GM20431 (cell line): ENCODE measurements around the gene TREH.
"Not testable (repeated sequence)": the region's sequence is repeated elsewhere in the genome, so short reads cannot be mapped to it uniquely, and the experiment has no call there.

ENCODE experiments used
- in situ Hi-C: fragments of 300-500 bp; cut with MseI, MboI; formaldehyde crosslinking; loops from one replicate; pipeline ENCODE4 v1.15.0; 2020; ENCODE audit warnings: low sequenced_read_pairs; ENCODE audit not compliant: unreplicated experiment

Gene TREH

GRCh38 chr11:118679483-118679882, at the start of gene TREH:
TREH (minus strand) TSS chr11:118679650; CDS start chr11:118679627, 23 bp downstream.
- in situ Hi-C loops, result loop anchor here (25.0 kb wide), 1 partner anchor 283 kb away; the partner anchor contains the start of genes FOXR1 and UPK2

DNA sequence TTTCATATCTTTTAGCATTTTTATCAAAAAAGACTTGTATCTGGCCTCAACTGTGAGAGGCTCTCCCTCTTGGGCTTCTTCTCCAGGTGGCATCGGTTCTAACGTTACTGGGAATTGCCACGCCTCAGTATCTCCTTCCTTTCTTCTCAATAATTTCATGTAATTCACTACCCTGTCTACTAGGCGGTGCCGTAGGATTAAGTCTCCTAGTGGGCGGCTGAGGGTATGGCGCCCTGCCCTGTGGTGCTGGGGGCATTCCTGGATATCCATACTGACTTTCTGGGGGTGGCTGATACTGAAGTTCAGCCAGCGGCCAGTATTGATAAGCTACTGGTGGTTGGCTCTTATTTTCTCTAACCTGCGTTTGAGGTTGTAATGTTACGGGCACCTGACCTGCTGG, 48.7 kb upstream of the TREH start:
- in situ Hi-C loops, result not testable (repeated sequence)

DNA sequence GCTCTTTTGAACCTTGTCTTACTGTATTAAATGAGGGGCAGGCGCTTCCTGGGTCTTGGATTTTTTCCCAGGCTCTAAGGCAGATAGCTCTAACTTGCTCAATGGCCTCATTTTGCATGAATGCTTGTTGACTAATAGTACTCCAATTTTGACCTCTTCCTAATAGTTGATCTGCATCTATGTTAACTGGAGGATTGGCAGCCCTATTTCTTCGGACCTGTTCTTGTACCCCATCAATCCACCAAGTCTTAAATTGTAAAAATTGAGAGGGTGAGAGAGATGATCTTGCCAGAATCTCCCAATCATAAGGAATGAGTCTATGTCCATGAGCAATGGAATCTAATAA, 48.2 kb upstream of the TREH start:
- in situ Hi-C loops, result not testable (repeated sequence)

DNA sequence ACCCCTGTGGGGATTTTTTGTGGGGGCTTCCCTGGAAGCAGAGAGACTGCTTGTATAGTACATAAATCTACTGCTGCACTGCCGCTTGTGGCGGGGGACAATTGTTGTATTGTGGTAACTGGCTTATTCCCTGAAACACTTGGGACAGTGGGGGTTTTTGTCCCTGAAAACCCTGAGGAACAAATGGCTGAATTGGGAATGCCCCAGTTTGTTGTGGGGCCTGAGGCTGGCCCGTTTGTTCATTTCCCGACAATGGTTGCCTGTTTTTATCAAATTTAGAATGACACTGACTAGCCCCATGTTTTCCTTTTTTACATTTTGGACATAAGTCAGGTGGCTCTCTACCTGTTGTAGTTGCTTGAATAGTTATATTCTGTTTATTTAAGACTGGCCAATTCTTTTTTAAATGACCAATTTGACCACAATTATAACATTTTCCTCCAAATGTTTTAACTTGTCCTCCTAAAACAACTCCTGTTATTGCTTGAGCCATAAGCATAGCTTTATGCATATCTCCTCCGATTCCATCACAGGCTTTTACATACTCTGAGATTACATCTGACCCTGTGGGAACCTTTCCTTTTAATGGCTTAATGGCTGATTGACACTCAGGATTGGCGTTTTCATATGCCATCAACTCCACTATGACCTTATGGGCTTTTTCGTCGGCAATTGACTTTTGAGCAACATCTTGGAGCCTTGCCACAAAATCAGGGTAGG, 47.7 kb upstream of the TREH start:
- in situ Hi-C loops, result not testable (repeated sequence)

DNA sequence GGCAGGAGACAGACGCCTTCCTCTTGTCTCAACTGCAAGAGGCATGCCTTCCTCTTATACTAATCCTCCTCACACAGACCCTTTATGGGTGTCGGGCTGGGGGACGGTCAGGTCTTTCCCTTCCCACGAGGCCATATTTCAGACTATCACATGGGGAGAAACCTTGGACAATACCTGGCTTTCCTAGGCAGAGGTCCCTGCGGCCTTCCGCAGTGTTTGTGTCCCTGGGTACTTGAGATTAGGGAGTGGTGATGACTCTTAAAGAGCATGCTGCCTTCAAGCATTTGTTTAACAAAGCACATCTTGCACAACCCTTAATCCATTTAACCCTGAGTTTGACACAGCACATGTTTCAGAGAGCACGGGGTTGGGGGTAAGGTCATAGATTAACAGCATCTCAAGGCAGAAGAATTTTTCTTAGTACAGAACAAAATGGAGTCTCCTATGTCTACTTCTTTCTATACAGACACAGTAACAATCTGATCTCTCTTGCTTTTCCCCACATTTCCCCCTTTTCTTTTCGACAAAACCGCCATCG, 42.1 kb upstream of the TREH start:
- in situ Hi-C loops, result not testable (repeated sequence)

GRCh38 chr11:118720740-118721139, 41.3 kb upstream of the TREH start:
- in situ Hi-C loops, result not testable (repeated sequence)

DNA sequence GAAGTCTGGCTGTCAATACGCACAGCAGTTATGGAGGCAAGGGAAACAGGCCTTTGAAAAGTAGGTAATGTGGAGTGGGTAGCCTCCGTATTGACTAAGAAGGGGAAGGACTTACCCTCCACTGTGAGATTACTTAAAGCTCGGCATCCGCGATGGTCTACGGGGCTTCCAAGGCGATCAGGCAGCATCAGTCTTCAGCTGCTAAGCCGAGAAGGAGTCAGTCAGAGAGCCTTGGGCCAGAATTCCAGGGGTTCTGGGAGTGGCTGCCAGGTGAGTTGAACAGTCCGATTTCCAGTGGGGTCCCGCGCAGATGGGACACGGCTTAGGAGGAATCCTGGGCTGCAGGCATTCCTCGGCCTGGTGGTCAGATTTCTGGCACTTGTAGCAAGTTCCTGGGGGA, 40.6 kb upstream of the TREH start:
- in situ Hi-C loops, result not testable (repeated sequence)

DNA sequence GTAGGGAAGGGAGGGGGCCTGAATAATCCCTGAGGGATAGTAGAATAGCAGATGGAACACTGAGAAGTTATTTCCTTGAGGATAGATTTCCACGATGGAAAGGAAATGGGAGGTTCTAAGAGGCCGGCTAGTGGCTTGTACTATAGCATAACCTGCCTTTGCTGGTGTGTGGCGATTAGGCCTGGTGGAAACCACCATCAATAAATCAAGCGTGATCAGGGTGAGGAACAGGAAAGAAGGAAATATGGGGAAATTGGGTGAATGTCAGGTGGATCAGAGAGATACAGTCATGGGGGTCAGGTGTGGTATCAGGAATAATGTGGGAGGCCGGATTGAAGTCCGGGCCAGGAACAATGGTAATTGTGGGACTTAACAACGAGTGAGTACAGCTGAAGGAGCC, 39.1 kb upstream of the TREH start:
- in situ Hi-C loops, result not testable (repeated sequence)

- in situ Hi-C loops, result not testable (repeated sequence)
These were observed 38.3 kb upstream of the TREH start for GRCh38 chr11:118717733-118718132.

GRCh38 chr11:118717221-118717620, 37.8 kb upstream of the TREH start:
- in situ Hi-C loops, result not testable (repeated sequence)

DNA sequence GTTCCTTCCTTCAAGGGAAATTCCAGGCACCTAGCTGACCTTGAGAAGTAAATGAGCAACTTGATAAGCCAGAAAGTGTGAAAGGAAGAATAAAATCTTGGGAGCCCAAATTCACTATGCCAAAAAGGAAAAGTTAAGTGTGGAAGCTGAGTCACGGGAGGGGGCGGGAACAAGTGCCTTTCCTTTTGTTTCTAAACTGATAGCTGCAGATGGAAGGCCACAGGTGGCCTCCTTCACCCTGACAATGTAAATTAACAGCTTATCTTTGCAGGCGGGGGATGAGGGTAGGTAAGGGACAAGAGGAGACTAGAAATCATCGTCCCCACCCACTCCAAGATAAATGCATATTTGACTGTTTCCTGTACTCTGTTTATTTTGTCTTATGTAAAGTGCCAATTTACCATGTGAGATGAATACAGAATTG, 36.4 kb upstream of the TREH start:
- in situ Hi-C loops, result no loop called here

GRCh38 chr11:118715245-118715831, 35.9 kb upstream of the TREH start:
- in situ Hi-C loops, result no loop called here

DNA sequence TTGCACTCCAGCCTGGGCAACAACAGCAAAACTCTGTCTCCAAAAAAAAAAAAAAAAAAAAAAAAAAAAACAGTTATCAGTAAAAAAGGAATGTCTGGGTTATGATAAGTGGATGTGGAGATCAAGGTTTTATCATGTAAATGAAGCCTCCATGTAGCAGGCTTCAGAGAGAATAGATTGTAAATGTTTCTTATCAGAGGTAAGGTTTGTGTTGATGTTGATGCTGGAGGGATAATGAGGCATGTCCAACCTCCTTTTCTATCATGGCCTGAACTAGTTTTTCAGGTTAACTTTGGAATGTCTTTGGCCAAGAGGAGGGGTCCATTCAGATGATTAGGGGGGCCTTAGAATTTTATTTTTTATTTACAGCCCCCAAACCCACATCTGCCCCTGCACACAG, 35.4 kb upstream of the TREH start:
- in situ Hi-C loops, result no loop called here

- in situ Hi-C loops, result not testable (repeated sequence)
These were observed 35.0 kb upstream of the TREH start for GRCh38 chr11:118714416-118714815.

DNA sequence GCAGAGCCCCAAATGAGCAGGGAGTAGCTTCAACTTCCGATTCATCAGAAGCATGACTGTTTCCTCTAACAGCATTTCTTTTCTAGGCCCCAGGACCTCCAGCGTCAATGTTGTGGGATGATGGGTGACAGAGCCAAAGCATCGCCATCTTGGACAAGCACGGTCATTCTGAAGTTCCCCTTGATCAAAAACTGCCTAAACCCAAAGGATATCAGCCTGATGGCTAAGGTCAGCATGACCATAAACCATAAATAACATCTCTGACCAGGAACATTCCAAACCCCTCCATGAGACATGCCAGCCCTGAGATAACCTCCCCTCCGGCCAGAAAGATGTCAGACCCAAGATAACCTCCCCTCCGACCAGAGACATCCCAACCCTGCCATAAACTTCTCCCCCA, 28.8 kb upstream of the TREH start:
- in situ Hi-C loops, result no loop called here

- in situ Hi-C loops, result no loop called here
These were observed 27.0 kb upstream of the TREH start for GRCh38 chr11:118706546-118706825.

DNA sequence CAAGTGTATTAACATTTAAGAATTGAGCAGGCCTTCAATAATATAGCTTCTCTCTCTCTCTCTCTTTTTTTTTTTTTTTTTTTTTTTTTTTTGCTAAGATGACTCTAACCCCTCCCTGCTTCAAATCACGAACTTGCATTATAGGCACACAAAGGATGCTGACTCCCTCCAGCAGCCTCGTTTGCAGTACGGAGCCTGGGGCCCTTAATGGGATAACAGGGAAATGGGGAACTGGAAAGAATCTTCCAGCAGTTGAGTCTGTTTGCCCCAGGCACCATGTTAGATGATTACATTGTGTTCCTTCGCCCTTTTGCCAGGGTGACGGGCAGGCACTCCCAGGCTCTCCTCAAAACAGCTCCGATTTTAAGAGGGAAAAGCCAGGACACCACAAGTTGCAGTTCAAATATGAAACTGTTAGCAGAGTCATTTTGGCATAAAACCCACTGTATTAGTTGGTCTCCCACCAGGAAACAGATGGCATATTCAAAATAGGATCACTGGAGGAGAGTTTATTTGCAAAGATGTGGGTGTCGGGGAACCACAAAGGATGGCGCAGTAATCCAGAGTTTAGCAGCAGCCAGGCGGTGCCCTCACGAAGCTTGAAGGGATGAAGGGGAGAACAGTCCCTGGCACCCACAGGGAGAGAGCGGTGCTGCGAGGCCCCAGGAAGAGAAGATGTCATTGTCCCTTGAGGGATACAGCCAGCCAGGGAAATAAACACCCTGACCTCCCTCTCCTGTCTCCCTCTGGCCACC, 26.5 kb upstream of the TREH start:
- in situ Hi-C loops, result no loop called here

DNA sequence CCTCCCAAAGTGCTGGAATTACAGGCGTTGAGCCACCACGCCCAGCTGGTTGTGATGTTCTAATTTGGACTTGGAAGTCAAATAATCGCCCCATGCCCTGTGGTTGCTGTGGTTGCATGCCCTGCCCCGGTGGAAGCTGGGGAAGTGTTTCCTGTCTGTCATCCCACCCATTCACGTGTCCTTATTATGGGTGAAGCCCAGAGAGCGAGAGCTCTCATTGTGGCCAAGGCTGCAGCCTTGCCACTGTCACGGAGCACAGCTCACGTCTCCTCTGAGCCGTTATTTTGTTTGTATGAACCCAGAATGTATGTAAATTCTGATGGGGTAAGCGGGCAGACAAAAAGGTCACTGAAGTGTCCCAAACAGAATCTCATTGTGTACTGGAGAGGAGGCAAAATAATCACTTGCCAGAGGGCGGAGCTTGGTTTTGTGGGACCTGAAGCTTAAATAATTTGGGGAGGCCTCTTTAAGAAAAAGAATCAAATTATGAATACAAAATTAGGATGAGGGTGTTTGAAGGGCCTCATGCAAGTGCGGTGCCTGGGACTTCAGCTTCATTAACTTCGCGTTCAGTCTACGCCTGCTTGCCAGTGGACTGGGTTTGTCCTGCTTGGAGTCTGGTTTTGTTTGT, 25.8 kb upstream of the TREH start:
- in situ Hi-C loops, result no loop called here

DNA sequence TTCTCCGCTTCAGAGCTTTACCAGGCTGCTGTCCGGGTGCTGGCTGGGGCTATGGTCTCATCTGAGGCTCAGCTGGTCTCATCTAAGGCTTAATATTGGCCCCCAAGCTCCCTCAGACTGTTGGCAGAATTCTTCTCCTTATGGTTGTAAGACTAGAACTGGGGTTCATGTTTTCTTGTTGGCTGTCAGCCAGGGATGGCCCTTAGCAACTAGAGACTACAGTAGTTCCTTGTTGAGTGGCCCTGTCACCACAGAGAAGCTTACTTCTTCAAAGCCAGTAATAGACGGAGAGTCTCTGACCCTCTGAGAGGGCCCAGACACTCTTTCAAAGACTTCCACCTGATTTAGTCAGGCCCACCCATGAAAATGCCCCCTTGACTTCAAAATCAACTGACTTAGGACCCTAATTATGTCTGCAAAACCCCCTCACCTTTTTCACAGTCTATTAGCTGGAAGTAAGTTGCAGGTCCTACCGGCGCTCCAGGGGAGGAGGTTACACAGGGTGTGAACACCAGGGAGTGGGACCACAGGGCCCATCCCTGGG, 24.2 kb upstream of the TREH start:
- in situ Hi-C loops, result no loop called here

- in situ Hi-C loops, result loop anchor here (25.0 kb wide), 1 partner anchor 263 kb away; the partner anchor contains the start of genes FOXR1 and UPK2
These were observed 20.2 kb upstream of the TREH start for GRCh38 chr11:118699506-118700220.
